Measurements from ENCODE around the gene MARK2. TPM values are rescaled to one million over a fixed set of nuclear protein-coding genes. Genes with fewer than 3 reads are reported as not detected.

The MARK2 gene
- total and polyA plus RNA-seq, 2 of the 8 experiments (the other 6 are each of a cell fraction or from before 2014, with no cell fraction given) = 19.3 to 58.5 TPM

DNA sequence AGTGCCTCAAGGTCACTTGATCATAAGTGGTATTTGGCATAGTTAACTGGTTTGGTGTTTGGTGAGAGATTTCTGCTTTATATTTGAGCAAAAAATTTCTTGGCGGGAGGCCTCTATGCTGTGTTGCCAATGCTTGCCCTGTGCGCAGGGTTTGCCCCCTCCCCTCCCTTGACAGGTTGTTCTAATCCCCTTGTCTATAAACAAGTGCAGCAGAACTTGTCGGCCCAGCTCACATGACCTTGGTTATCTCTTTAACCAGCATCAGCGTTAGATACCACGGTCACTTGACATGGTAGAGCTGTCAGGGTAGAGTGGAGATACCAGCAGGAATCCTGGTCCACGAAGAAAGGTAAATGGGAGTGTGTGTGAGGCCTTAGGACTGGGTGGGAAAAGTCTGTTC, 35.6 kb downstream of the MARK2 start (continued):
- TF ChIP-seq RAD21 (IDR thresholded peaks at IDR 0.05 in 1 of 2, conservative IDR thresholded peaks at IDR 0.05 in 1 of 2; ENCODE audit: low read depth in 2 of 2, low read length in 2 of 2) = no peak
